Peyer's patch (tissue), 4 donors: ENCODE results near the gene MRI1. TPM values are rescaled to one million over a fixed set of nuclear protein-coding genes. Genes with fewer than 3 reads are reported as not detected.

ENCODE experiments used
- DNase-seq, 3 donors: peaks; one replicate each; pipeline ENCODE4 v3.0.0-alpha.2; 2017 to 2019
- H3K27ac ChIP-seq, 4 donors: fragments of 200-600 bp; sonication (generic); one replicate each; pipeline ENCODE4 v1.5.1; 2016 to 2019
- H3K27me3 ChIP-seq, 2 donors: fragments of 200-600 bp; sonication (generic); one replicate each; pipeline ENCODE4 v1.5.1; 2019
- H3K36me3 ChIP-seq, 3 donors: fragments of 200-600 bp; sonication (generic); one replicate each; pipeline ENCODE4 v1.5.1; 2016 to 2019
- H3K4me1 ChIP-seq, 4 donors: fragments of 200-600 bp; sonication (generic); one replicate each; pipeline ENCODE4 v1.5.1; 2016 to 2019
- H3K4me3 ChIP-seq, 4 donors: fragments of 200-600 bp; sonication (generic); 1 replicate in 3 of 4; 2 replicates in 1 of 4; pipeline ENCODE4 v1.5.1; 2016 to 2019; ENCODE audit warnings: mild to moderate bottlenecking in 1 of 4
- H3K9me3 ChIP-seq, 4 donors: fragments of 200-600 bp; sonication (generic); one replicate each; pipeline ENCODE4 v1.5.1; 2016 to 2019; ENCODE audit warnings: mild to moderate bottlenecking in 1 of 4
- POLR2A ChIP-seq, 2 donors: fragments of 450-650 bp; IDR thresholded peaks; one replicate each; pipeline ENCODE4 v1.5.1; 2017; ENCODE audit warnings: antibody characterized with exemption in 2 of 2, mild to moderate bottlenecking in 2 of 2, moderate library complexity in 2 of 2
- total RNA-seq, 4 donors: library from RNA; depleted of rRNA; stranded (reverse); fragments of >200 nt; gene quantifications; one replicate each; pipeline ENCODE4 v1.1.0, GENCODE V29; 2016
- TF ChIP-seq, protein P1 (sequence below), 6 experiments: fragments of 450-650 bp in 4 of 6; fragments of 200-600 bp in 2 of 6; sonication (generic) in 1 of 6; IDR thresholded peaks; one replicate each; pipeline ENCODE4 v1.5.1; 2017 to 2019; ENCODE audit warnings: antibody characterized with exemption in 6 of 6, mild to moderate bottlenecking in 3 of 6, moderate library complexity in 1 of 6

Gene MRI1
- total RNA-seq, 4 donors from 2014 or later: 59.2 to 126 (median 95.7) TPM

DNA sequence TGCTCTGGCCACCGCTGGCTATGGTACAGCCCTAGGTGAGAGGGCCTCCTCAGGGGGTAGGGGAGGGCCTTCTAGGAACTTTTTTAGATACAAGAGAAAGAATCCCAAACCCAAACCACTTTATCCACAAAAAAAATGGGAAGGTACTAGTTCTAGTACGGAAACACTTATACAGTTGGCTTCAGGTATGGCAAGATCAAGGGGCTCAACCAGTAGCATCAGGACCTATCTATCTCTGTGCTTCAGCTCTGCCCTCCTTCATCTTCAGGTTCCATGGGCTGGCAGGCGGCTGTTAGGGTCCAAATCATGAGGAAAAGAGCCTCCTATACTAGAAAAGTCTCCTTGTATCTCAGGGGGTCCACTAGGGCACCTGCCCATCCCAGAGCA, 1.8 kb downstream of the MRI1 start:
- no peak overlapping the region for H3K27ac ChIP-seq
- no peak overlapping the region for H3K4me3 ChIP-seq
- no peaks in the 10 kb centered on the region for H3K27me3 ChIP-seq
- H3K36me3 ChIP-seq: peaks cover 0 to 54% (median 0%) of the 10 kb centered on the region in 3 donors
- TF ChIP-seq POLR2A (IDR thresholded peaks at IDR 0.05): no peak
- TF ChIP-seq, protein P1, sequence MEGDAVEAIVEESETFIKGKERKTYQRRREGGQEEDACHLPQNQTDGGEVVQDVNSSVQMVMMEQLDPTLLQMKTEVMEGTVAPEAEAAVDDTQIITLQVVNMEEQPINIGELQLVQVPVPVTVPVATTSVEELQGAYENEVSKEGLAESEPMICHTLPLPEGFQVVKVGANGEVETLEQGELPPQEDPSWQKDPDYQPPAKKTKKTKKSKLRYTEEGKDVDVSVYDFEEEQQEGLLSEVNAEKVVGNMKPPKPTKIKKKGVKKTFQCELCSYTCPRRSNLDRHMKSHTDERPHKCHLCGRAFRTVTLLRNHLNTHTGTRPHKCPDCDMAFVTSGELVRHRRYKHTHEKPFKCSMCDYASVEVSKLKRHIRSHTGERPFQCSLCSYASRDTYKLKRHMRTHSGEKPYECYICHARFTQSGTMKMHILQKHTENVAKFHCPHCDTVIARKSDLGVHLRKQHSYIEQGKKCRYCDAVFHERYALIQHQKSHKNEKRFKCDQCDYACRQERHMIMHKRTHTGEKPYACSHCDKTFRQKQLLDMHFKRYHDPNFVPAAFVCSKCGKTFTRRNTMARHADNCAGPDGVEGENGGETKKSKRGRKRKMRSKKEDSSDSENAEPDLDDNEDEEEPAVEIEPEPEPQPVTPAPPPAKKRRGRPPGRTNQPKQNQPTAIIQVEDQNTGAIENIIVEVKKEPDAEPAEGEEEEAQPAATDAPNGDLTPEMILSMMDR (IDR thresholded peaks at IDR 0.05): no peak
- no peak for DNase-seq
- H3K4me1 ChIP-seq: peaks cover 0 to 14% (median 2%) of the 10 kb centered on the region in 4 donors
- no peaks in the 10 kb centered on the region for H3K9me3 ChIP-seq

DNA sequence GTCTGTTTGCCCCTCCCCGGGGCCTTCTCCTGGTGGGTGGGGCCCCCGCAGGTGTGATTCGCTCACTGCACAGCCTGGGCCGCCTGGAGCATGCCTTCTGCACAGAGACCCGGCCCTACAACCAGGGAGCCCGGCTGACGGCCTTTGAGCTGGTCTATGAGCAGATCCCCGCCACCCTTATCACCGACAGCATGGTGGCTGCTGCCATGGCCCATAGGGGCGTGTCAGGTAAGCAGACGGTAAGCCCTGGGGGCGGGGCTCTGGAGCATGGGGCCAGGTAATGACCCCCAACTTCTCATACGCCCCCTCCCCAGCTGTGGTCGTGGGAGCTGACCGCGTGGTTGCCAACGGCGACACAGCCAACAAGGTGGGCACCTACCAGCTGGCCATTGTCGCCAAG, 4.2 kb downstream of the MRI1 start:
- Histone ChIP-seq H3K27ac (no peak overlapping the region), H3K36me3 (peaks cover 0 to 46% (median 0%) of the 10 kb centered on the region in 3 donors), H3K9me3 (no peaks in the 10 kb centered on the region), H3K27me3 (no peaks in the 10 kb centered on the region), H3K4me3 (no peak overlapping the region), H3K4me1 (peaks cover 0 to 12% (median 2%) of the 10 kb centered on the region in 4 donors)
- TF ChIP-seq, protein P1 (IDR thresholded peaks at IDR 0.05): no peak
- TF ChIP-seq POLR2A (IDR thresholded peaks at IDR 0.05): no peak
- no peak for DNase-seq

DNA sequence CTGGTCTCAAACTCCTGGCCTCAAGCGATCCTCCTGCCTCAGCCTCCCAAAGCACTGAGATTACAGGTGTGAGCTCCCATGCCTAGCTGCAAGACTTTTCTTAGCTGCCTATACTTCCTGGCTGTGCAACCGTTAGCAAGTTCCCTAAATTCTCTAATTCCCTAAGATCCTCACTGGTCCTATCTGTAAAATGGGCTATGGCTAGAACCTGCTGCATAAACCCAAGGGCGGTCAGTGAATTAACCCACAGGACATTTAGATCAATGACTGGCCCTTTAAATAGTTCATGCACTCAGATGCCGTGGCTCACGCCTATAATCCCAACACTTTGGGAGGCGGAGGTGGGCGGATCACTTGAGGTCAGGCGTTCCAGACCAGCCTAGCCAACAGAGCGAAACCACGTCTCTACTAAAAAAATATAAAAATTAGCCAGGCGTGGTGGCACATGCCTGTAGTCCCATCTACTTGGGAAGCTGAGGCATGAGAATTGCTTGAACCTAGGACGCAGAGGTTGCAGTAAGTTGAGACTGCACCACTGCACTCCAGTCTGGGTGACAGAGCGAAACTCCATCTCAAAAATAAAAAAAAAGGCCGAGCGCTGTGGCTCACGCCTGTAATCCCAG, 5.8 kb downstream of the MRI1 start:
- TF ChIP-seq, protein P1 (IDR thresholded peaks at IDR 0.05): no peak
- TF ChIP-seq POLR2A (IDR thresholded peaks at IDR 0.05): no peak
- H3K4me1 ChIP-seq: peaks cover 0 to 12% (median 4%) of the 10 kb centered on the region in 4 donors
- no peaks in the 10 kb centered on the region for H3K9me3 ChIP-seq
- no peaks in the 10 kb centered on the region for H3K27me3 ChIP-seq
- no peak for DNase-seq
- H3K4me3 ChIP-seq: no peak overlapping the region
- H3K27ac ChIP-seq: no peak overlapping the region
- peaks cover 0 to 45% (median 0%) of the 10 kb centered on the region in 3 donors for H3K36me3 ChIP-seq

DNA sequence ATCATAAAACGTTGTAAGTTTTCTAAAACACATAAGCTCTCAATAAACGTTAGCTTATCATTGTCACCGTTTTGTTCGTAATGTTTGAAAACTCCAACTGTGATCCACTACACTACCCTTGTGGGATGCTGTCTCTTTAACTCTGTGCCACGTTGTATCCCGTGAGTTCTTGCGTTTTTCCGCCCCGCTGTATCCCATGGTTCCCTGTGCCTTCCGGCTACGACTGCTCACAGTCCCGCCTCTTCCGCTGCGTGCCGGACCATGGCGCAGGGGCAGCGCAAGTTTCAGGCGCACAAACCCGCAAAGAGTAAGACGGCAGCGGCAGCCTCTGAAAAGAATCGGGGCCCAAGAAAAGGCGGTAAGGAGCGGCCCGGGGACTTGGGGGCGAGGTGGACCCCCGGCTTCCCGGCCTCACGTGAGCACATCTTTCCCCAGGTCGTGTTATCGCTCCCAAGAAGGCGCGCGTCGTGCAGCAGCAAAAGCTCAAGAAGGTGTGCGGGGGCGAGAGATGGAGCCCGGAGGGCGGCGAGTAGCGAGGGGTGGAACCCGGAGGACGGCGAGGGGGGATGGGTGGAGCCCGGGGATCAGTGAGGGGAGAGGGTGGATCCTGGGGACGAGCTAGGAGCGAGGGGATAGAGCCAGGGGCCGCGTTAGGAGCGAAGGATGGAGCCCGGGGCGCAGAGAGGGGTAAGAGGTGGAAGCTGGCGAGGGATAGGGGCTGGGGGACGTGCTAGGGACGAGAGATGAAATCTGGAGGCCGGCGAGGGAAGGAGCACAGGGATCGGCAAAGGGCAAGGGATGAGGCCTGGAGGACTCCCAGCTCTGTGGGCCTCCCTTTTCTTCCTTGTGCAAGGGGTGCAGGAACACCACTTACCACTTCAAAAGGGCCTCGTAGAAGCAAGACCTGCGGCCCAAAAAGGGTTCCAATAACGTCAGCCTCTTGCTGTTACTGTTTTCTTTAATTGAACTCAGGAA, 10.2 kb downstream of the MRI1 start, which contains the start of gene C19orf53:
C19orf53 (plus strand) TSS at position 240 of the 975 bp plus-strand sequence; CDS start at position 262, 22 bp downstream.
- Histone ChIP-seq H3K36me3 (peaks cover 0 to 53% (median 0%) of the 10 kb centered on the region in 3 donors), H3K4me1 (peaks cover 0 to 13% (median 5%) of the 10 kb centered on the region in 4 donors), H3K9me3 (no peaks in the 10 kb centered on the region), H3K4me3 (peak within 1 kb of the TSS; percentile 74 to 88 (median 88)), H3K27me3 (no peaks in the 10 kb centered on the region), H3K27ac (peak within 1 kb of the TSS; percentile 82 to 94 (median 84))
- peak; percentile 88 to 95 (median 90) for DNase-seq
- TF ChIP-seq, protein P1 (IDR thresholded peaks at IDR 0.05): peak in 2 of 6 experiments; percentile 15 to 27
- peak; percentile 76 to 86 for TF ChIP-seq POLR2A (IDR thresholded peaks at IDR 0.05)

DNA sequence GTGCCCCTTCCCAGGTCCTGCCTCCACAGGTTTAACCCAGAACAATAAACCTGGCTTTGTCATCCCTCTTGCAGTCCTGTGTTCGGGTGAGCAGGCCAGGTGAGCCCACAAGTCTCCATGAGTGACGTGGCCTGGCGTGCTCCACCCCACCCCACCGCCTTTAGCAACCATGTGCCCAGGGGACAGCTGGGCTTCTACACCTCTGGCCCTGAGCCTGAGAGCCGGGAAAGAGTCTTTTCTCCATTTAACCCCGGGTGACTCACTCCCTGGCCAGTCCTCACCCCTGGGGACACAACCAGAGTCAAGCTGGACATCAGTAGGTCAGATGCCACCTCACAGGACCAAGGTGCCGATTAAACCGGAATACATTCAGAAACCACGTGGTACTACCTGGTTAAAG, 14.1 kb downstream of the MRI1 start:
- TF ChIP-seq, protein P1 (IDR thresholded peaks at IDR 0.05): no peak
- no peak for TF ChIP-seq POLR2A (IDR thresholded peaks at IDR 0.05)
- no peak for DNase-seq
- Histone ChIP-seq H3K36me3 (peaks cover 0 to 24% (median 0%) of the 10 kb centered on the region in 3 donors), H3K4me1 (peaks cover 0 to 26% (median 5%) of the 10 kb centered on the region in 4 donors), H3K27me3 (no peaks in the 10 kb centered on the region), H3K4me3 (no peak overlapping the region), H3K27ac (no peak overlapping the region), H3K9me3 (no peaks in the 10 kb centered on the region)
